ENCODE results near the gene NADK2.

DNA sequence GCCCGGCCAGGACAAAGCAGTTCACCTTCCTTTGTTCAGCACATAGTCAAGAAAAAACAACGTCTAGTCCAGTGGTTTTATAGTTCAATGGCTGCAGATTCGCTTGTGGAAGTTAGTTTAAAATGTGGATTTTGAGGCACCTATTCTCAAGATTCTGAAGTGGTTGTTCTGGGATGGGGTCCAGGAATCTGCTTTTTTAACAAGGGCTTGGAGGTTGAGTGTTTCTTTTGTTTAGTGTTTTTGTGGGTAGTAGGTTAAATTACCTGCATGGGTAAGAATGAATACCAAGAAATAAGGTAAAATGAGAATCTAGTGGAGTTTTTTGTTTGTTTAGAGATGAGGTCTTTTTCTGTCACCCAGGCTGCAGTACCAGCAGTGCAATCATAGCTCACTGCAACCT is 28.4 kb upstream of the NADK2 start:
- TF ChIP-seq, protein P1, sequence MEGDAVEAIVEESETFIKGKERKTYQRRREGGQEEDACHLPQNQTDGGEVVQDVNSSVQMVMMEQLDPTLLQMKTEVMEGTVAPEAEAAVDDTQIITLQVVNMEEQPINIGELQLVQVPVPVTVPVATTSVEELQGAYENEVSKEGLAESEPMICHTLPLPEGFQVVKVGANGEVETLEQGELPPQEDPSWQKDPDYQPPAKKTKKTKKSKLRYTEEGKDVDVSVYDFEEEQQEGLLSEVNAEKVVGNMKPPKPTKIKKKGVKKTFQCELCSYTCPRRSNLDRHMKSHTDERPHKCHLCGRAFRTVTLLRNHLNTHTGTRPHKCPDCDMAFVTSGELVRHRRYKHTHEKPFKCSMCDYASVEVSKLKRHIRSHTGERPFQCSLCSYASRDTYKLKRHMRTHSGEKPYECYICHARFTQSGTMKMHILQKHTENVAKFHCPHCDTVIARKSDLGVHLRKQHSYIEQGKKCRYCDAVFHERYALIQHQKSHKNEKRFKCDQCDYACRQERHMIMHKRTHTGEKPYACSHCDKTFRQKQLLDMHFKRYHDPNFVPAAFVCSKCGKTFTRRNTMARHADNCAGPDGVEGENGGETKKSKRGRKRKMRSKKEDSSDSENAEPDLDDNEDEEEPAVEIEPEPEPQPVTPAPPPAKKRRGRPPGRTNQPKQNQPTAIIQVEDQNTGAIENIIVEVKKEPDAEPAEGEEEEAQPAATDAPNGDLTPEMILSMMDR (IDR thresholded peaks at IDR 0.05 in 4 of 5, conservative IDR thresholded peaks at IDR 0.05 in 1 of 5), result no peak
- TF ChIP-seq POLR2A (IDR thresholded peaks at IDR 0.05), result no peak

Data from gastrocnemius medialis (tissue), 4 donors.